Astrocyte of the hippocampus (primary cell): Measurements from ENCODE around the gene MID1.

ENCODE experiments used
- DNase-seq: peaks from one replicate; pipeline ENCODE4 v3.0.0; 2011; ENCODE audit warnings: low read depth, low spot score

Gene MID1

DNA sequence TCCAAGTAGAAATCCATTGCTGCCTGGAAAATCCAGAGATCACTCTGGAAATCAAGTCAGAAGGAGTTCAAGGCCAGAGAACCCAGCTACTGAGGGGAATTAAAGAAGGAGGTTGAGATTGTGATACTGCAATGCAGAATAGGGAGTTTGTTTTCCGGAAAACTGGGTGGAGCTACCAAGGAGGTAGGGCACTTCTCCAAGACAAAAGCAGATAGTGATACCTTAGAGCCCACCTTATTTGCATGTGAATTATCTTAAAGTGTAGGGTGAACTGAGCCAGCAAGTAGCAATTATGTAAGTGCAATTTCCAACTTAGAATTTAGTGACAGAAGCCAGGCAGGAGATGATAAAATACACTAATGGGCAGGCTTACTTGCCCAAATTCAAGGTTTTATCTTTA is 178.9 kb downstream of the MID1 start:
- DNase-seq = no peak

GRCh38 chrX:10433296-10433965 is 187.0 kb downstream of the MID1 start:
- DNase-seq = no peak

DNA sequence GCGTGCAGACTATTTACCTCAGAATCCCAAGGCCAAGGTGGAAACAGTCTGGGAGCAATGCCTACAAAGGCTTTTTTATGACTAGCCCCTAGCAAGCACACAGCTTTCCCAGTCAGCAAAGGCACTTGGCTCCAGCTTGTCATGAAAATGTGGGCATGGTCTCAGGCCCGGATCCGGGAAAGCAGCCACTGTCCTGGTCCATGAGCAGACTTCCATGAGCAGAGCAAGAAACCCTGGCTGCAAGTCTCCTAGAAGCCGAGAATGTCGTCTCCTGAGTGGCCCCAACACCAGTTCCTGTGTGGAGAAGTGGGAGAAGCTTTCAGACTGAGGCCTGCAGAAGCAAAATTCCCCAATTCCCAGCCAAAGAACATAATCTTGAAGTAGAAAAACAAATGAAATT is 190.5 kb downstream of the MID1 start:
- no peak for DNase-seq

- DNase-seq = no peak
Measured at GRCh38 chrX:10427249-10427648, 193.1 kb downstream of the MID1 start.

DNA sequence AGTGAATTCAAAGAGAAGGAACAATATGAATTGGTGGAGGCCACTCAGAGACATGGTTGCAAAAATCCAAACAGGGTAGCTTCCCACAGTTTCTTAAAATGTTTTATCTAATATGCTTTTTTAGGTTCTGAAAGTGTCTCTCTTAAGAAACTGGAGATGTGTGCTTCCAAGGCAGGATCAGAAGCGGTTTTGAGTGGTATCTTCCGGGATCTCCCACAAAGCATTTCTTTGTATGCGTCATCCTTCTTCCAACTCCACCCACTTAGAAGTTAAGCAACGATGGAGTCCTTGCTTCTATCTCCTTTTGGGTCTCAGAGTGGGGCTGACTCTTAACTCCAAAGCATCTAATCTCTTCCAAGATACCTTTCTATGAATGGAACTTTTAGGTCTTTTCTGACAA is 196.7 kb downstream of the MID1 start:
- no peak for DNase-seq

- DNase-seq = no peak
Measured at GRCh38 chrX:10420134-10420533, 200.3 kb downstream of the MID1 start.

DNA sequence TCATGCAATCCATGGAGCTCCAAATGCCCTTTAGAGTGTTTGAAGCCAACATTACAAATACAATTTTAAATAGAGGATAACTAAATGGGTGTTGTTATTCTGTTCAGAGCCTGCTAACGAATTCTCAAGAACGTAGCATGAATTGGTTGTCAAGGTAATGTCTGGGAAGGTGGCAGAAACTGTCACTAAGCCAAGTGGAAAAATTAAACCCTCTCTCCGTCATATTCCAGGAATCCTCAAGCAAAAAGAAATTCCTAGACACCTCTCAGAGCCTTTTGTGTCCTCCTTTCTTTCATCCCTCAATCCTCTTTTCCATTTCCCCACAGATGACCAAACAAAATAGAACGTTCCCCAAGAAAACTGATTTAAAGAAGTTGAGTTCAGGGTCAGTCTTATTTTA is 204.0 kb downstream of the MID1 start:
- no peak for DNase-seq

DNA sequence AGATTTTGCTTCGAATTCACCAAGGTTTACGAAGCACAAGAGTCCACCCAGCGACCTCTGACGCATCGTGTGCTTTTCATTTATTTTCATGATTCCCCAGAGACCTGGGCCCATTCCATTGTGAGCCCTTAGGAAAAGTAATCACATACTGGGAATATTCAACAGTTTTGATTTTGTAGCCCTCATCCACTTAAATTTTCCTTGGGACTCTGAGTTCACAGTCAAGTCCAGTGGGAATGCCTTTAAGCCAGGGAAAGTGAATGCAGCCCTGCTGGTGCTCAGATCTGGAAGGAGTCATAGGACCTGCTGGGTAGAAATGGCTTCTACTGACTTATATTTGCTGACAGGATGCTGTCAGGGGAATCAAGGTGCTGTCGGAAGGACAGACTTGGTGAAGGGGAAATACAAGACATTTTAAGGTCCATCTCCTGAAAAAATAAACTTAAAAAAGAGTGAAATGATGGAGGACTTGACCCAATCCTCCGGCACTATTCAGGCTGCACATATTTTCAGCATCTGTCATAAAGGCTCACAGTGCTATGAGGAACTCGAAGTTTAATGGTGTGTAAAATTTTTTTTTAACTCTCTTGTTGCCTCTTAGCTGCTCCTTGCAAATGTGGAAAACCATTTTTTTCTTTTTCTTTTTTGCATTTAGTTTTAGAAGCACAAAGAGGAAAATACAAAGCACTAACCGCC is 204.9 kb downstream of the MID1 start:
- peak; percentile 41 for DNase-seq

GRCh38 chrX:10414862-10415261 is 205.5 kb downstream of the MID1 start:
- no peak for DNase-seq

DNA sequence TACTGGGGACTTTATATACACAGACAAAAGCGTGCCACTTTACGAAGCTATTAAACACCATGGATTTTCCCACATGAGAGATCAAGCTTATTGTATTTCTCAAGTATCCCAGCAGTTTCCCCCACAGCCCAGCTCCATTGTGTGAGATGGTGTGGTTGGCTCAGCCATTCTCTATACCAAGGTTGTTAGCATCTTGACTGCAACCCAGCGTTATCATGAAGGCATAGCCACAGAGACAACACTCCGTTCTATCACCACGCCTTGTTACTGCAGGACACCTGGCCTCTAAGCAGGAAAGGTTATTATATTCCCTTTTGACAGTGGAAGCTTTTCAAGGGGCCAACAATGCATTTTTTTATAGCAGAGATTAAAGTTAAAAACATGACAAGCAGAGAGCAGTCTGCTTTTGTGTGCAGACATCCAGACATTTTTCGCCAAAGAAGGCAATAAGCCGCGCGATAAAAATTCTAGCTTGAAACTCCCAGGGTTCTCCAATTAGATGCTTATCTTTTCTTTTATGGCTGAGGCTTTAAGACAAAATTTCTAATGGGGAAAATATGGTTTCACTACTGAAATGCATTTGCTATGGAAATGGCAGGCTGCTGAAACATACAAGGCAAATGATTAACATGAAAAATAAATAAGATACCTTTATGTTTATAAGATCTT is 206.1 kb downstream of the MID1 start:
- DNase-seq = no peak

DNA sequence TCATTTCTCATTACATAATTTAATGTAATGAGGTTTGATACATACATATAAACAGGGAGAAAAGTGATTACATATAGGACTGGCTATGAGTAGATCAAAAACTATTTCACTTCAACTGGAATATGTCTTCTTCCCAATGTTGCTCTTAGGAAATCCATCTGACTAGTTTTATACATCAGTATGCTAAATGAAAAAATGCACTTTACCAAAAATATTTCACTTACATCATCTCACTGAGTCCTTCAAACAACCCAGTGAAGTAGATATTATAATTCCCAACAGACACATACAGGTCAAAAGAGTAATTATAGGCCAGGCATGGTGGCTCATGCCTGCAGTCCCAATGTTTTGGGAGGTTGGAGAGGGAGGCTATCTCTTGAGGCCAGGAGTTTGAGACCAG is 215.9 kb downstream of the MID1 start:
- DNase-seq = no peak

DNA sequence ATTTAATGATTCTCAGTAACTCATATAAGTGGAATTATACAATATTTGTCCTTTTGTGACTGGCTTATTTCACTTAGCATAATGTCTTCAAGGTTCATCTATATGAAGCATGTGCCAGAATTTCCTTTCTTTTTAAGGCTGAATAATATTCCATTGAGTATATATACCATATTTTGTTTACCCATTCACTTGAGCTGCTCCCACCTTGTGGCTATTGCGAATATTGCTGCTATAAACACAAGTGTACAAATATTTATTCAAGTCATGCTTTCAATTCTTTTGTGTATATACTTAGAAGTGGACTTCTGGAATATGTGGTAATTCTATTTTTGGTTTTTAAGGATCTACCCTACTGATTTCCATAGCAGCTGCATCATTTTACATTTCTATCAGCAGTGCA is 219.1 kb downstream of the MID1 start:
- DNase-seq = no peak

GRCh38 chrX:10399043-10399741 is 221.2 kb downstream of the MID1 start:
- no peak for DNase-seq

GRCh38 chrX:10398215-10398614 is 222.2 kb downstream of the MID1 start:
- no peak for DNase-seq

DNA sequence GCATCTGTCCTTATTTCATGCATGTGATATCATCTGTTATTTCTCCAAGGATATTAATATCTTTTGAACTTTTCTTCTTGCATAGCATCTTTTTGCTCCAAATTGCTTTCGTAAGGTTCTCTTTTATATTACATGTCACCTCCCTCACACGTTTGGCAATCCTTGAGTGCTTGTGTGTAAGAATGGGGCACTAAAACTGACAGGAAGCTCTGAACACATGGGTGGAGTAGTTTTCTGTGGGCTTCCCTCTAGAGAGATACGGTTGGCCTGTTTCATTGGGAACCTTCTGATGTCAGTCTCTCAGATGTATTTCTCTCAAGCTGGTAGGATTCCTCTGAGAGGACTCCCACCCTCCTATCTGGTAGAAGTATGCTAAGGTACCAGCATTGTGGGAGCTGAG is 223.0 kb downstream of the MID1 start:
- DNase-seq = no peak

DNA sequence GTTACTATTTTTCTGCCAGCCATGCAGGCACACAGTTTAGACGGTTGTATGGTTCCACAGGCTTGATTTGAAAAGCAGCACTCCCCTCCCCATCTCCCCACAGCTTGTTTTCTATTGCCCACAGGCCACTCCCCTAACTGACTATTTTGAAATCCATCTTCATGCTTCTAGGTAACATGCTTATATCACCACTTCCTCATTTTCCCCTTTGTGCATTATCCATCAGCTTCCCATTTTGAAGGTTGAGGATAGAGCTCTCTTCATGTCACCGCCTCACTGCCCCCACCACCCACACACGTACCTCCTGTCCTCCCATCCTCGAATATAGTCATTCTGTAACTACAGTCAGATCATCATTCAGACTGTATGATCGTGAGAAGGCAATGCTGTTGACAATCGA is 224.7 kb downstream of the MID1 start:
- no peak for DNase-seq
